ENCODE results near the gene PNCK.
"Not testable (repeated sequence)": the region's sequence is repeated elsewhere in the genome, so short reads cannot be mapped to it uniquely, and the experiment has no call there.

The PNCK gene

GRCh38 chrX:153697924-153698865 is 24.6 kb upstream of the PNCK start:
- DNase-seq: no peak

DNA sequence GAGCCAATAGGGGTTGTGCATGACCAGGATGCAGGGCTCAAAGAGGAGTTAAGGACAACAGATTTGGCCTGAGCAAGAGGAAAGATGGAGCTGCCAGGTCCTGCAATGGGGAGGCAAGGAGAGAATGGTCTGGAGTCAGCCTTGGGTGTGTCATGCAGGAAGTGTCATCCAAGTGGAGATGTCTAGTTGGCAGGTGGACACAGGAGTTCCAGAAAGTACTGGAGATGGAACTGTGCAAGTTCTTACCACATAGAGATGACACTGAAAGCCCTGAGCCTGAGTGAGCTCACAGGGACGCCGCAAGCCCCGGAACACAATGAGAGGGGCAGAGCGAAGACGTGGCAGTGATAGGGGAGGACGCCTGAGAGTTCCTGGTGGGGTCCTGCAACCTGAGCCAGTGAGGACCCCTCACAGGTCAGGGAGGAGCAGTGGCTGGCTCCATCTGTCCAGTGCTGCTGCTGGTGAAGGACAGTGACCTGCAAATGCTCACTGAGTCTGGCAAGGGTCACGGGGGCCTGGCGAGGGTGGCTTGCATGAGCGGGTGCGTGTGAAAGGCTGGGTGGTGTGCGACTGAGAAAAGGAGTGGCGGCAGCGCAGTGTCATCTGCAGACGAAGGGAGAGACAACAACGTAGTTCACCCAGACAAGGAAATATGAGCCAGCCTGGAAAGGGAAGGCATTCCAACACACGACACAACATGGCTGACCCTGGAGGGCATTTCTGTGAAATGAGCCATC is 23.5 kb upstream of the PNCK start:
- DNase-seq: not testable (repeated sequence)

GRCh38 chrX:153696538-153696937 is 22.9 kb upstream of the PNCK start:
- DNase-seq: not testable (repeated sequence)

- DNase-seq: no peak
Measured at GRCh38 chrX:153696100-153696499, 22.5 kb upstream of the PNCK start.

- no peak for DNase-seq
Measured at GRCh38 chrX:153694687-153695270, 21.2 kb upstream of the PNCK start.

DNA sequence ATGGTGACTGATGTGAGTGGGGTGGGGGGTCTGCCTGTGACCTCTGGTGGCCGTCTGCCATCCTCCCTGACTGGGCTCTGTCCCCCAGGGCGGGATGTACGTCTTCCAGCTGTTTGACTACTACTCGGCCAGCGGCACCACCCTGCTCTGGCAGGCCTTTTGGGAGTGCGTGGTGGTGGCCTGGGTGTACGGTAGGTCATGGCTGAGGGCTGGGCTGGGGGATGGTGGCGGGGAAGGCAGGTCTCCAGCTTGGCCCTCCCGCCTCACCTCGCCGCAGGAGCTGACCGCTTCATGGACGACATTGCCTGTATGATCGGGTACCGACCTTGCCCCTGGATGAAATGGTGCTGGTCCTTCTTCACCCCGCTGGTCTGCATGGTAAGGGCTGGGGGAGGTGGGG is 20.6 kb upstream of the PNCK start:
- DNase-seq: not testable (repeated sequence)

GRCh38 chrX:153693216-153694086 is 19.8 kb upstream of the PNCK start:
- no peak for DNase-seq

GRCh38 chrX:153692611-153693156 is 19.1 kb upstream of the PNCK start:
- no peak for DNase-seq

DNA sequence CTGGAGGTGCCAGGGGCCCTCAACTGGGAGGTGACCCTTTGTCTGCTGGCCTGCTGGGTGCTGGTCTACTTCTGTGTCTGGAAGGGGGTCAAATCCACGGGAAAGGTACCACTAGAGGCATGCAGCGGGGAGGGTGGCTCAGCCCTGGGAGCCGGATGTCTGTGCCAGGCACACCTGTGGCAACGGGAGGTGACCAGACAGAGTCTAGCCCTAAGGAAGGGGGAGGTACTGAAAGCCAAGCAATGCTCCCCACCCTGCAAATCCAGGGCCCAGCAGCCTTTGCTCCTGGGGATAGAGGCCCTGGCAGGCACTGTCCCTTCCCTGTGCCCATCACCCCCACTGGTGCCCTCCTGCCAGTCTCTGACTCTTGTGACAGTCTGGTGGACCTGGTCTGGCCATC is 18.4 kb upstream of the PNCK start:
- DNase-seq: no peak

DNA sequence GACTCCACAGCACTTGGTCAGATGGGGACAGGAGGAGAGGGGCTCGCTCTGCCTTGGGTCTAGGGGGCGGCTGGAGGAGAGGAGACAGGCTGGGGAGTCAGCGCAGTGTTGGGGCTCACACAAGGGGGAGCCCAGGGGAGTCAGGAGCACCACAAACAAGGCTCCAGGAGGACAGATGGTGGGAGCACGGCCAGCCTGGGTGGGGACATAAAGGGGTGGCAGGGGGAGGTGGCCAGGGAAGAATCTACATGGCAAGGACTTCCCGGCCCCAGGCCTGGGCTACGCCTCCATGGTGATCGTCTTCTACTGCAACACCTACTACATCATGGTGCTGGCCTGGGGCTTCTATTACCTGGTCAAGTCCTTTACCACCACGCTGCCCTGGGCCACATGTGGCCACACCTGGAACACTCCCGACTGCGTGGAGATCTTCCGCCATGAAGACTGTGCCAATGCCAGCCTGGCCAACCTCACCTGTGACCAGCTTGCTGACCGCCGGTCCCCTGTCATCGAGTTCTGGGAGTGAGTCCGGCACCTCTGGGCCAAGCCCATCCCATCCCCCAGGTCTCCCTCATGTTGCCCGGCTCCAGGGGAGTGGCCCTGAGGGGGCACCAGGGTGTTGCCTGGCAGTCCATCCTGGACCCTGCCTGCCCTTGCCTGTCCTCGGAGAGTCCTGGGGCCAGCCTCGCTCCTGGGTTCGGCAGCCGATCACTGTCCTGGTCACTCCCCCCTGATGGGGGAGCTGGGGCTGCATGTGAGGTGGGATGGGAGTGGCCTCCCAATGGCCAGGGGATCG is 17.6 kb upstream of the PNCK start:
- DNase-seq: not testable (repeated sequence)

- no peak for DNase-seq
Measured at GRCh38 chrX:153690466-153690865, 16.9 kb upstream of the PNCK start.

DNA sequence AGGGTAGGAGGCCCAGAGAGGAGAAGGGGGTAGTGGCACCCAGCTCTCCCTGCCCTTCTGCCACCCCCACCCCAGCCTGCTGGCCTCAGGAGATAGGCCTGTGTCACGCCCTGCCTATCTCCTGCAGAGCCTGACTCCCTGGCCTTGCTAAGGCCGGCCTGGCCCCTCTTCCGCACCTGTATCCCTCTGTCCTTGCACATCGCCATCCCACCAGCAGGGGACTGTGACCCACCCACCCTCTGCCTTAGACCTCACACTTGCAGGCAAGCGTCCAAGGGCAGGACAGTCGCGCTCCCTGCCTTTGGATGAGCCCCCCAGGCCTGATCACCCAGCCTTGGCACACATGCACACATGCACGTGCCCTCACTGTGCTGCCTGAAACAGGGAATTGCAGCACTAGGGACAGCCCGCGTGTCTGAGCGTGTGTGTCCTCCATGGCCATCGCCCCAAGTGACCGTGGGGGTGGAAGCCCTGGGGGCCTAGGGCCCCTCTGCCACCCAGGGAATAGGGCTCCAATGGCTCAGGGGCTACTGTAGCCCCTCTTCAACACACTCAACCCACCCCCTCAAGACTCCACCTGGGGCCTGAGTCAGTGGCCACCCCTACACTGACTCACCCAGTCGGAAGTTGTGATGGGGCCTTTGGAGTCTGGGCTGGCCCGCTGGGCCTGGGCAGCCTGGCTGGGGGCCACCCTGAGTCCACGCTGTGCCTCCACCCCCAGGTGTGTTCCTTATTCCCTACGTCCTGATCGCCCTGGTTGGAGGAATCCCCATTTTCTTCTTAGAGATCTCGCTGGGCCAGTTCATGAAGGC is 16.2 kb upstream of the PNCK start:
- DNase-seq: no peak

DNA sequence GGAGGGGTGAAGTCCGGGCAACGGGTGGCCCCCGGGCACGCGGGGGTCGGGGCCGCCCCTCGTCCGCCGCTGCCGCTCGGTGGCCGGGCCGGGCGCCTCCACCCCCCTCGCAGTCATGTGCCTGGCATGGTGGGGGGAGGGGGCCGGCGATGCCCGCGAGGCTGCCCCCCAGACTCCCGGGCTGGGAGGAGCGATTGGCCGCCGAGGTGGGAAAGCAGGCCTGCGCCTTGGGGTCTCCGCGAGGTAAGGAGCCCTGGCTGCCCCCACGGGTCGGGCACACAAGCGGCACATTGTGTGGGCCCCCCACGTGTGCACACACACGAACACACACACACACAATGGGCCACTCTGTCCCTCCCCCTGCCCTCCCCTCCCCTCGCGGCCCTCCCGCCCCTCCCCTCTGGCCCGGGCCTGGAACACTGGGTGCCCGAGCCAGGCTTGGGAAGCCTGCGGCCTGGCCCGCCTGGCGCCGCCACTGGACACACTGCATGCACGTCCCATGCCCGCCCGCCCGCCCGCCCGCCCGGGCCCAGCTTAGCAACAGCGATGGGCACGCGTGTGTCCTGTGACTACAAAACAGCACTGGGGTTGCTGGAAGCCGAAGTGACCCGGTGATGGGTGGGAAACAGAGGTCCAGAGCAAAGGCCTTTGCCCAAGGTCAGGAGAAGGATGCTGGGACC is 15.4 kb upstream of the PNCK start:
- DNase-seq: no peak

DNA sequence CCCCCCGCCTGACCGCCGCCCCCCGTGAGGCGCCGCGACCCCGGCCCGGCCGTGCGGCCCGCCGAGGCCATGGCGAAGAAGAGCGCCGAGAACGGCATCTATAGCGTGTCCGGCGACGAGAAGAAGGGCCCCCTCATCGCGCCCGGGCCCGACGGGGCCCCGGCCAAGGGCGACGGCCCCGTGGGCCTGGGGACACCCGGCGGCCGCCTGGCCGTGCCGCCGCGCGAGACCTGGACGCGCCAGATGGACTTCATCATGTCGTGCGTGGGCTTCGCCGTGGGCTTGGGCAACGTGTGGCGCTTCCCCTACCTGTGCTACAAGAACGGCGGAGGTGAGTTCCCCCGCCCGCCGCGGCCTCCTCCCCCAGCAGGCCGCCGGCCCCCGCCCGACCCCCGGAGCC is 14.9 kb upstream of the PNCK start:
- no peak for DNase-seq

- no peak for DNase-seq
Measured at GRCh38 chrX:153688071-153688470, 14.5 kb upstream of the PNCK start.

DNA sequence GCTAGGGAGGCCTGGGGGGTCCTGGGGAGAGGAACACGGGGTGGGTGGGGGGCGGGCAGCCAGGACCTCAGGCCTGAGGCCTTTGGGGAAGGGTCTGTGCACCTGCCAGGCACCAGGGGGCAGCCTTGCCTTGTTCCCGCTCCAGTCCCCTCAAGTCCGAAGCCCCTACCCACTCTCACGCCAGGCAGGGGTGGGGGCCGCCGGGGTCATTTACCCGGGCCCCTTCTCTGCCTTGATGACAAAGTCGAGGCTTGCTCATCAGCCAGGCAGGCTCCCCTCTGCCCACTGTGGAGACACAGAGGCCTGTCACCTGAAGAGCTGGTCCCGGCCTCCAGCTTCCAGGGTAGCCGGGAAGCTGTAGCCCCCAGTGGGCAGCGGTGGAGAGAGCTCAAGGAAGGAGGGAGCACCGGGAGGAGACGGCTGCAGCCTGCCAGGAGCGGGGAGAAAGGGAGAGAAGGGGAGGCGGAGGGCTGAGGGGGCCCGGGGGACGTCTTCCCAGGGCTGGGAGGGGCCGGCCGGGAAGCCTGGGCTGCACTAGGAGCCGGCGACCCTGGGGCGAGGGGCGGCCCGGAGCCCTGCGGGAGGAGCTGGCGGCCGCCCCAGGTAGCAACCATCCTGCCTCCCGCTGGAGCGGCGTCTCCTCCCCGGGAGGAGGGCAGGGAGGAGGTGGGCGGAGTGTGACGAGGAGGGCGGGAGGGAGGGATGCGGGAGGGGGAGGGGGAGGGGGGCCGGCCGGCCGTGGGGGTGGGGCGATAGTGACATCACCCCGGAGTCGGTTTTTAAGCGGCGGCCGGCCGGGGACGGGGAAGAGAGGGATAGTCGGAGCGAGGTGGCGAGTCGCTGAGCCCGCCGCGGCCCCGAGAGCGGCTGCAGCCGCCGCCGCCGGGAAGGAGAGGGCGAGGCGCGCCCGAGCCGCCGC is 13.8 kb upstream of the PNCK start, which contains the start of gene SLC6A8:
TSS of gene SLC6A8 (plus strand) at position 806 of the 919 bp plus-strand sequence. CDS start 649 bp downstream, outside the sequence.
- DNase-seq: peak; percentile 43 to 58

GRCh38 chrX:153686711-153687110 is 13.1 kb upstream of the PNCK start:
- no peak for DNase-seq

All from NCI-H2081 (cell line).